ENCODE data around the gene LMCD1.
A peak's percentile ranks its signal among the peaks of the same experiment; 100 is the strongest.

LMCD1 gene

GRCh38 chr3:8480699-8481098, 20.9 kb upstream of the LMCD1 start:
- TF ChIP-seq CTCF (IDR thresholded peaks at IDR 0.05; ENCODE audit: insufficient read depth, low read length, missing control alignments) = no peak
- H3K4me3 ChIP-seq (ENCODE audit: low read depth, low read length) = no peak overlapping the region
- POLR2A ChIA-PET = interaction anchor here (0.7 kb wide), 1 partner anchor 9 kb away, joined by 3 read pairs; no protein-coding TSS in a partner anchor
- CTCF ChIA-PET = interaction anchor here (1.0 to 1.5 kb wide), 4 partner anchors 8 to 141 kb away, joined by 3 to 4 read pairs (median 3); no protein-coding TSS in a partner anchor
- DNase-seq (ENCODE audit: low read depth, low spot score) = no peak

- CTCF ChIA-PET = interaction anchor here (1.1 to 1.5 kb wide), 3 partner anchors 11 to 74 kb away, joined by 3 to 5 read pairs (median 4); partner anchors contain the start of gene LMCD1
- DNase-seq (ENCODE audit: low read depth, low spot score) = no peak
- no peak for TF ChIP-seq CTCF (IDR thresholded peaks at IDR 0.05; ENCODE audit: insufficient read depth, low read length, missing control alignments)
Measured at GRCh38 chr3:8481380-8481779, 20.2 kb upstream of the LMCD1 start.

GRCh38 chr3:8482263-8482662, 19.4 kb upstream of the LMCD1 start:
- CTCF ChIA-PET = interaction anchor here (0.9 to 1.4 kb wide), 3 partner anchors 10 to 73 kb away, joined by 3 to 5 read pairs (median 3); partner anchors contain the start of gene LMCD1
- DNase-seq (ENCODE audit: low read depth, low spot score) = no peak
- POLR2A ChIA-PET = no interaction called here
- TF ChIP-seq CTCF (IDR thresholded peaks at IDR 0.05; ENCODE audit: insufficient read depth, low read length, missing control alignments) = no peak
- H3K4me3 ChIP-seq (ENCODE audit: low read depth, low read length) = no peak overlapping the region

More at GRCh38 chr3:8481380-8481779, 20.2 kb upstream of the LMCD1 start:
- POLR2A ChIA-PET = no interaction called here
- no peak overlapping the region for H3K4me3 ChIP-seq (ENCODE audit: low read depth, low read length)

GRCh38 chr3:8482960-8483665, 18.5 kb upstream of the LMCD1 start:
- no peak for TF ChIP-seq CTCF (IDR thresholded peaks at IDR 0.05; ENCODE audit: insufficient read depth, low read length, missing control alignments)
- POLR2A ChIA-PET = interaction anchor here (0.7 to 1.4 kb wide), 5 partner anchors 10 to 94 kb away, joined by 3 to 11 read pairs (median 4); partner anchors contain the start of gene LMCD1
- no peak overlapping the region for H3K4me3 ChIP-seq (ENCODE audit: low read depth, low read length)
- DNase-seq (ENCODE audit: low read depth, low spot score) = peak; percentile 96
- CTCF ChIA-PET = interaction anchor here (0.8 to 1.6 kb wide), 10 partner anchors 11 to 180 kb away, joined by 3 to 10 read pairs (median 4); partner anchors contain the start of gene LMCD1

GRCh38 chr3:8484409-8485140, 17.0 kb upstream of the LMCD1 start:
- no peak overlapping the region for H3K4me3 ChIP-seq (ENCODE audit: low read depth, low read length)
- no peak for TF ChIP-seq CTCF (IDR thresholded peaks at IDR 0.05; ENCODE audit: insufficient read depth, low read length, missing control alignments)
- POLR2A ChIA-PET = interaction anchor here (1.1 to 1.4 kb wide), 2 partner anchors 26 to 40 kb away, joined by 3 to 11 read pairs; no protein-coding TSS in a partner anchor
- no peak for DNase-seq (ENCODE audit: low read depth, low spot score)
- CTCF ChIA-PET = interaction anchor here (1.0 to 1.9 kb wide), 7 partner anchors 14 to 123 kb away, joined by 3 to 10 read pairs (median 4); partner anchors contain the start of gene LMCD1

Data from AG04449 (cell line).